ENCODE results near the gene CUBN.

CUBN gene

DNA sequence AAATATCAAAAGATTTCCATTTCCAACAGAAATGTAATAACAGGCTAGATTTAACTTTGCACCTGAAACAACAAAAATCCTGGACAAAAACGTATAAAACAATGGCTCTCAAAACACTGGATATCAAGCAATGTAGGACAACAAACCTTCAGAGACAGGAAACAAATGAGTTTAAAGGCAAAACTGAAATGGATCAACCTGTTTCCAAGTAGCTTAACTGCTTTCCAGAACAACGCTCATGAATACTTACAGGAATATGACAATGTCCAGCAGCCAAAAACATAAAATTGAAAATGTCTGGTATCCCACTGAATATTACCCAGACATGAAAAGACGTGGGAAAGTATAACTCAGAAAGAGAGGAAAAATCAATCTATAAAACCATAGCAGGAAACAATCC, 62.8 kb downstream of the CUBN start:
- no peak overlapping the region for H3K4me3 ChIP-seq (ENCODE audit: low read depth, low read length)
- H3K9me3 ChIP-seq (ENCODE audit: severe bottlenecking) = no peaks in the 10 kb centered on the region
- TF ChIP-seq, protein P1, sequence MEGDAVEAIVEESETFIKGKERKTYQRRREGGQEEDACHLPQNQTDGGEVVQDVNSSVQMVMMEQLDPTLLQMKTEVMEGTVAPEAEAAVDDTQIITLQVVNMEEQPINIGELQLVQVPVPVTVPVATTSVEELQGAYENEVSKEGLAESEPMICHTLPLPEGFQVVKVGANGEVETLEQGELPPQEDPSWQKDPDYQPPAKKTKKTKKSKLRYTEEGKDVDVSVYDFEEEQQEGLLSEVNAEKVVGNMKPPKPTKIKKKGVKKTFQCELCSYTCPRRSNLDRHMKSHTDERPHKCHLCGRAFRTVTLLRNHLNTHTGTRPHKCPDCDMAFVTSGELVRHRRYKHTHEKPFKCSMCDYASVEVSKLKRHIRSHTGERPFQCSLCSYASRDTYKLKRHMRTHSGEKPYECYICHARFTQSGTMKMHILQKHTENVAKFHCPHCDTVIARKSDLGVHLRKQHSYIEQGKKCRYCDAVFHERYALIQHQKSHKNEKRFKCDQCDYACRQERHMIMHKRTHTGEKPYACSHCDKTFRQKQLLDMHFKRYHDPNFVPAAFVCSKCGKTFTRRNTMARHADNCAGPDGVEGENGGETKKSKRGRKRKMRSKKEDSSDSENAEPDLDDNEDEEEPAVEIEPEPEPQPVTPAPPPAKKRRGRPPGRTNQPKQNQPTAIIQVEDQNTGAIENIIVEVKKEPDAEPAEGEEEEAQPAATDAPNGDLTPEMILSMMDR (IDR thresholded peaks at IDR 0.05; ENCODE audit: low read depth, low read length) = no peak
- no peaks in the 10 kb centered on the region for H3K27me3 ChIP-seq (ENCODE audit: insufficient read depth, low read depth, severe bottlenecking)
- no peaks in the 10 kb centered on the region for H3K36me3 ChIP-seq
- DNase-seq = no peak
- no peak overlapping the region for H3K27ac ChIP-seq

DNA sequence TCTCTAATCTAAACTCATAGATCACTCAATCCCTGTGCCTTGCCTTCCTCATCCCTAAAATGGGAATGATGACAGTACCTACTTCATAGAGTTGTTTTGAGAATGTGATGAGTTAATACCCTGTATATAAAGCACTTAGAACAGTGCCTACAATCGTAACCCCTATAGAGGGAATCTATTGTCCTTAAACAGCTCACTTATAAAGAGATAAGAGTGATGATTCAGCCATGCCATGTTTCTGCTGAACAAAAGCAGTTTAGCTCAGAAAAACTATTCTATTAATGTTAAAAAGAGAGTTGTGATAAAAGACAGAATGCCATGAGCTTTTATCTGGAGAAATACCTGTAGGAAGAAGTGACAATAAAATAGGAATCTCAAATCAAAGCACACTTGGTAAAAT, 63.6 kb downstream of the CUBN start:
- DNase-seq = no peak
- Histone ChIP-seq H3K9me3 (ENCODE audit: severe bottlenecking) (no peaks in the 10 kb centered on the region), H3K36me3 (no peaks in the 10 kb centered on the region), H3K27me3 (ENCODE audit: insufficient read depth, low read depth, severe bottlenecking) (no peaks in the 10 kb centered on the region), H3K4me3 (ENCODE audit: low read depth, low read length) (no peak overlapping the region), H3K27ac (no peak overlapping the region)
- TF ChIP-seq, protein P1 (IDR thresholded peaks at IDR 0.05; ENCODE audit: low read depth, low read length) = no peak

DNA sequence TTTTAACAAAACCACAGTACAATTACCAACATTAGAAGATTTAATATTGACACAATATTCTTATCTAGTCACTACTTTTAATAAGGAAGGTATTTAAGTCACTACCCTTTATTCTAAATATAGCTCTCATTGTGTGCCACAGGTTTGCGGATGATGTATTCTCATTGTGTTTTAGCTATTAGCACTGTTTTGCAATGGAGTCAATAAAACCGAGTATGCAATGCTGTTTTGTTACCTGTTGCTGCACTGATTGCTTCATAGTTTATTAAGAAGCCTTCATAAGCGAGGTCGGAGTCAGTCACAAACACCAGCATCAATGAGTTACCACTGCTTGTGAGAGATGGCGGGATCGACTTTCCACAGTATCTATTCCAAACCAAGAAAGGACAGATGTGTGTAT, 64.3 kb downstream of the CUBN start:
- Histone ChIP-seq H3K27ac (no peak overlapping the region), H3K4me3 (ENCODE audit: low read depth, low read length) (no peak overlapping the region), H3K27me3 (ENCODE audit: insufficient read depth, low read depth, severe bottlenecking) (no peaks in the 10 kb centered on the region), H3K9me3 (ENCODE audit: severe bottlenecking) (no peaks in the 10 kb centered on the region), H3K36me3 (no peaks in the 10 kb centered on the region)
- TF ChIP-seq, protein P1 (IDR thresholded peaks at IDR 0.05; ENCODE audit: low read depth, low read length) = no peak
- DNase-seq = no peak

DNA sequence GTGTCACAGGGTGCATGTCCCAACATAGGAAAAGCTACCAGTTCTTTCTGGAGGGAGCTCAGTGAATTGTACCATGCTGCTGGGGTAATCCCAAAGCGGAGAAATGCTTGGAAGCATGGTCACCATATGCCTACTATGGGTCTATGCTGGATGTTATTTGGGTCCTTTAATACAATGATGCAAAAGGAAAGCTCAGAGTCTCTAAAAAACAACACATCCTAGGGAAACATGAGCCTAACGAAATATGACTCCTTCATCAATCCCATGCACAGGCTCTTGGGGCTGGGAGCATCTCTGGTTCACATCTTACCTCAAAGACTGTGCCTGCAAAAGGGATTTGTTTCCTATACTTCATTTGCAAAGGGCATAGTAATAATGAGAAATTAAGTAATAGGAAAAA, 65.2 kb downstream of the CUBN start:
- no peaks in the 10 kb centered on the region for H3K27me3 ChIP-seq (ENCODE audit: insufficient read depth, low read depth, severe bottlenecking)
- no peak overlapping the region for H3K4me3 ChIP-seq (ENCODE audit: low read depth, low read length)
- TF ChIP-seq, protein P1 (IDR thresholded peaks at IDR 0.05; ENCODE audit: low read depth, low read length) = no peak
- no peaks in the 10 kb centered on the region for H3K36me3 ChIP-seq
- H3K27ac ChIP-seq = no peak overlapping the region
- no peak for DNase-seq
- H3K9me3 ChIP-seq (ENCODE audit: severe bottlenecking) = no peaks in the 10 kb centered on the region

DNA sequence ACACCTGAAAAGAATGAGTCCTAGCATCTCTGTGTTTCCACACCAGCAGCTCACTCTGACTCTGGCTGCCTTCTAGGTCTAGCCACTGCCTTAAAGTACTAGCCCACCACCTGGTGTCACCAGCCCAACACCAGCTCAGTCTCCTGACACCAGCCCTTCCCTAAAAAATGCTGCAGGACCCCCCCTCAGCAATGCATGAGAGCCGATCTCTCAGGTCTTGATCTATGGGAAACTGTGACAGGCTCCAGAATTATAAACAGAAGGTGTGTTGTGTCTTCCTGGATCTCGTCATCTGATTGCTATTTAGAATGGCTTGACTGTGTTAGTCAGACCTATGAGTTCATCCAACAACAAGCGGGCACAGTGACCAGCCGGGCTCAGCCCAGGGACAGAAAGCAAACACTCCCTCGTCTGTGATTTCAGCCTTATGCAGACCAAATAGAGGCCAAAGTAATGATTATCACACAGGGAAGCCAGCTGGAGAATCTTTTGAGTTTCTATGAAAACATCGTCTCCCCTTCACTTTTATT, 66.6 kb downstream of the CUBN start:
- Histone ChIP-seq H3K4me3 (ENCODE audit: low read depth, low read length) (no peak overlapping the region), H3K9me3 (ENCODE audit: severe bottlenecking) (no peaks in the 10 kb centered on the region), H3K27ac (no peak overlapping the region), H3K27me3 (ENCODE audit: insufficient read depth, low read depth, severe bottlenecking) (no peaks in the 10 kb centered on the region), H3K36me3 (no peaks in the 10 kb centered on the region)
- no peak for DNase-seq
- TF ChIP-seq, protein P1 (IDR thresholded peaks at IDR 0.05; ENCODE audit: low read depth, low read length) = no peak

DNA sequence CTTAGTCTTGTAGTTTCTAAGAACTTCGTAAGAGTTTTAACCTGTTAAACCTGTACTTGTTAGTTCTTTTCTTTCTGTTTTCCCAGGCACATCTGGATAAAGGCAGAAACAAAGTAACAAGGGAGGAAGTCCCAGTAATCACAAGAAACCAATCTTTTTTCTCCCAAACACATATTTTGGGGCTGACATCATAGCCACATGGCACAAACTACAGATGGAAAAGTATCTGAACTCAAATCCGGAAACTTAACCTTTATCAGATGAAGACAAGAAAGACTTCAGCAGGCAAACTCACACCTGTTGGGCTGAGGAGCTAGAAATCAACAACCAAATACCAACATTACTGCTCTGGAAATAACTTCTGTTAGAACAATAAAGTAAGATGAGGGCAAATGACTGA, 67.1 kb downstream of the CUBN start:
- no peak for DNase-seq
- no peak overlapping the region for H3K4me3 ChIP-seq (ENCODE audit: low read depth, low read length)
- no peaks in the 10 kb centered on the region for H3K36me3 ChIP-seq
- no peaks in the 10 kb centered on the region for H3K9me3 ChIP-seq (ENCODE audit: severe bottlenecking)
- H3K27me3 ChIP-seq (ENCODE audit: insufficient read depth, low read depth, severe bottlenecking) = no peaks in the 10 kb centered on the region
- H3K27ac ChIP-seq = no peak overlapping the region
- TF ChIP-seq, protein P1 (IDR thresholded peaks at IDR 0.05; ENCODE audit: low read depth, low read length) = no peak
